Skin of body (tissue), 2 donors: Measurements from ENCODE around the gene ADK. TPM values are rescaled to one million over a fixed set of nuclear protein-coding genes. Genes with fewer than 3 reads are reported as not detected.
A peak's percentile ranks its signal among the peaks of the same experiment; 100 is the strongest.
"Not testable (repeated sequence)": the region's sequence is repeated elsewhere in the genome, so short reads cannot be mapped to it uniquely, and the experiment has no call there.

Experiments
- DNase-seq: peaks from one replicate; lab custom pipeline; 2025; lab: John Stamatoyannopoulos, UW
- total RNA-seq: library from RNA; depleted of rRNA; stranded (reverse); fragments of >200 nt; gene quantifications from one replicate; pipeline ENCODE4 v1.2.3, GENCODE V29; 2014

ADK gene
- total RNA-seq, 1 donor from 2014 or later: 42.5 TPM

GRCh38 chr10:74418285-74418872 is 267.4 kb downstream of the ADK start:
- peak; percentile 56 for DNase-seq

DNA sequence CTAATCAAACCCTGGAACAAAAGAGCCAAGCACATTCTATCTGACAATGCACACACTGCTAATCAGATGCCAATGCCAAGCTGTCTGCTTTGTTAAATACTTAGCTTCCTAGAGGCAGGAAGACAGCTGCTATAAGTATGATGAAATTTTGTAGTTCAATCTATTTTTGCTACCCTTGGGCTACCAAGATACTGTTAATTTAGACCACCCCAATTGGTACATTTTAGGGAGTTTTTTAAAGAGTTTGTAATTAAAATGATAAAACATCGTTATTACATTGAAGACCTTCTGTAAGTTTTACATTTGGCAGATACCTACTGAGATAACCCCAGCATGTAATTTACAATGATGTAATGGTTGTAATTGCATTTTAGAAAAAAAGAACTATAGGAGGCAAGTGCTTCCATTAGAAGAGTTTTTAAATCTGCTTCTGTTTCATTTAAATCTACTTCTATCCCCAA is 268.5 kb downstream of the ADK start:
- DNase-seq: no peak

DNA sequence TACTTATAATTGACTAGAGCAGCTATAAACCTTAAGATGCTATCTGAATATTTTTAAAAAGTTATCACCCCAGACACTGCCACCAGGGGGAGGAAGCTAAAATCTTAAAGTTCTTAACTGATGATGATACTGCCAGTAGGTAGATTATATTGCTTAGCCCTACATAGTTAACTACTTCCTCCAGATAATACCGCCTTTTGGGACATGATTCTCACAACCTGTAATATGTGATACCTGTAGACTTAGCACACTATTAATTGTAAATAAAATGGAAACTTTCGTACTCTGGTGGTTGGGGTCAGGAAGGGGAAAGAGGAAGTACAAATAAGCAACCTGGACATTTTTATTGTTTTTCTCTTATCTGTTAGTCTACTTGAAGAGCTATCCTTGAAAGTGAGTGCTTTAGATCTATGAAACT is 268.9 kb downstream of the ADK start:
- no peak for DNase-seq

DNA sequence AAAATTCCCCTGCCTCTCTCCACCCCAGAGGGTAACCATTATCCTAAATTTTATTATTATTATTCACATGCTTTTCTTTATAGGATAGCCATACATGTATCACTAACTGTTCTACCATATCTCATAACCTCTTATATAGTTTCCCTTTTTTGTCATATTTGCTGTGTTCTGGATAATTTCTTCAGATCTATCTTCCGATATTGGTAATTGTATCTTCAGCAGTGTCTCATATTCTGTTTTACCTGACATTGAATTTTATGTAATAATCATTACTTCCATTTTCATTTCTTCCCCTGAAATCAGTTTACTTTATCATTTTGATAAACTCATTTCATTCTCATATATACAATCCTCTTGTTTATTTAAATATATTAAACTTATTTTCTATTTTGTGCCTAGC is 273.5 kb downstream of the ADK start:
- no peak for DNase-seq

GRCh38 chr10:74425456-74426001 is 274.5 kb downstream of the ADK start:
- DNase-seq: no peak

DNA sequence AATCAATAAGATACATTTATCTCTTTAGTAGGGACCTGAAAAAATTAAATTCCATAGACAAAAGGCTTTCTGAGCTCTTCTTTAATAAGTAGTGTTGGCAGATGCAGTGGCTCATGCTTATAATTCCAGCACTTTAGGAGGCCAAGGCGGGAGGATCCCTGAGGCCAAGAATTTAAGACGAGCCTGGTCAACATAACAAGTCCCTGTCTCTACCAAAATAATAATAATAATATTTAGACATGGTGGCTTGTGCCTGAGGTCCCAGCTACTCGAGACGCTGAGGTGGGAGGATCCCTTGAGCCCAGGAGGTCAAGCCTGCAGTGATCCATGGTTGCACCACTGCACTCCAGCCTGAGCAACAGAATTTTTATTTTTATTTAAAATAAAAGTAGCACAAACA is 280.8 kb downstream of the ADK start:
- no peak for DNase-seq

DNA sequence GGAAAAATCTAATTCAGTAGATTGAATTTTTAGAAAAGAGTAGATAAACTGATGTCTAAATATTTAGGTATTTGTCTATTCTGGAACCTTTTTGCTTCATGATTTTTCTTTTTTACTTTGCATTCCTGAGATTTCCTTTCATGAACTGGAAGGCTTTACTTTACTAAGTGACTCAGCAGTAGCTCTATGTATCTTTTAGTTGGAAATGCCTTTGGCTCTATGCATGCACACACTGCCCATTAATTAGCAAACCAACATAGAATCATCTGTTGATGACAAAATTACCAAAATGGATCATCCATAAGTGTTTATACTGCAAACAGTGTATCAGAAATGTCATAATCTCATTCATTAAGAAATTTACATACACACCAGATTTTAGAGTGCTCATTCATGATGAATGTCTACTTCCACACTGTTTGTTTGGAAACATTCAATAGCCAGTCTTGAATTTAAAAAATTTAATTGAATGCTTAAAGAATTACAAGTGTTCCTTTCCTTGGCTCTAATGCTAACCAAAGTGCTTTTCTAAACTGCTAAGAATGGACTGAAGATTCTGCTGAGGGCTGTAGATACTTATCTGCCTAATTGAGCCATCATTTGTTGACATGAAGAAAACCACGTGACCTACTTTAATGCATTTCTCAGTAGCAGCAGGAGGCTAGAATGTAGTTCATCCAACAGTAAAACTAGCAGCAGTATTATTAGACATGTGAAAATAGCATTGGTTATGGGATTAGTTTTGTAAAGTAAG is 282.0 kb downstream of the ADK start:
- DNase-seq: no peak

- DNase-seq: no peak
Observed at GRCh38 chr10:74433595-74433956, 282.6 kb downstream of the ADK start.

DNA sequence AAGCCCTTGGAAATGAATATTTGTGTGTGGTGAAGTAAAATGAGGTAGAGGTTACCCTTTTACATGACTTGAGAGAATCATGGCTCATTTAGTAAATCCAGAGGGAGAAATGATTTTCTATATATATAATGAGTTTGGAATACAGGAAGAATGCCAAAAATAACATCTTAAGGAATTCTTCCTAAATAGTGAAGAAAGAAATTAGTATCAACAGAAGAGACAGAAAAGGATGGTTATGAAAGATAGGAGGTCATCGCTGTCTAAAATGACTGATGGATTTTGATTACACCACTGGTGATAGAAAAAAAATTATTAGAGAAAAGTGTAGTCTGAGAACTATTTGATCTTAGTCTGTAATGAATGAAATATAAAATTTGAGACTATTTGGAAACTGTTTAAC is 283.0 kb downstream of the ADK start:
- no peak for DNase-seq

DNA sequence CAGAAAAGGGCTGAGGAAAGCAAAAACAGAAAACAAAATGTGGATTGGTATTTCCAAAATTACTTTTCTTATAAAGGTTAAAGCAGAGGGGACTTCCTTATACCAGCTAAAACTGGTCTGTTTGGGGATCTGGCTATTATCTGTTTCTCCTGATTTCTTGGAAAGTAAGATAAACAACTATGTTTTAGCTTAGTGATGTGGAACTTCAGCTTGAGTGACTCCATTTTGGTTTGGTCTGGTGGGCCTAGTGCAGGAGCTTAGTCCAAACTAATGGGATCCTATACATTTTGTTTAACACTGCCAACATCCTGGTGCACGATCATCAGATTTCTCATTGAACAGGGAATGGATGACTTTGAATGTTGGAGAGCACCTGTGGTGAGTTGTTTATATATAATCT is 283.5 kb downstream of the ADK start:
- DNase-seq: no peak

- DNase-seq: no peak
Observed at GRCh38 chr10:74436523-74437170, 285.6 kb downstream of the ADK start.

DNA sequence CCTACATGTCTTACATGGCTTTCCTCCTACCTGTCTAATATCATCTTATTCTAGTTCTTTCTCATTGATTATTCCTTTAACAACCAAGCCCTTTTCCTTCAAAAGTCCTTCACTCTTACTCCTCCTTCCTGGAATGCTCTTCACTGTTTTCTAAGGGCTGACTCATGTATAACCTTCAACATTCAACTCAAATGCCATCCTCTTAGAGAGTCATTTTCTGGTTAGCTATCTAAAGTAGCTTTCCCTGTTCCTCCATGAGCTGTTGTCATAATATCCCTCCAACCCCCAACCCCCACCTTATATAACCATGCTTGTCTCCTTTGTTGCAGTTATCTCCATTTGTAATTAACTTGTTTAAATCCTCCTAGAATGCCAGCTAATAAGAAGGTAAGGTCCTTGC is 286.8 kb downstream of the ADK start:
- no peak for DNase-seq

DNA sequence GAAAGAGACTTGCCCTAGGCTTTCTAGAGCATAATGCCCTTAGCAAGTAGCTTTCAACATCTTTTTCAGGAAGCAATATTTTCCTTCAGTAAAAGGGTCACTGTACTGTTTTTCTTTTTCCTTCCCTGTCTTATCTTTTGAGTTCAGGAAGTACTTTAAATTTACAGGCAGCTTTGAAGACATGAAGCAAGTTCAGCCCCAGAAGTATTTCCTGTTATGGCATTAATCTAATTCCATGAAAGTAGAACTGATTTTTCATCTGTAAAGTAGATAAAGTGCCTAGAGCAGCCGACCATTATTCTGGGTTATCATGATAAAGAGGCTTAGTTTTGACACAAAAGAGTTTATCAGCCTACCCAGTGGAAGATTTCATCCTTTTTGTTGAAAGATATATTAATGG is 288.2 kb downstream of the ADK start:
- DNase-seq: no peak

DNA sequence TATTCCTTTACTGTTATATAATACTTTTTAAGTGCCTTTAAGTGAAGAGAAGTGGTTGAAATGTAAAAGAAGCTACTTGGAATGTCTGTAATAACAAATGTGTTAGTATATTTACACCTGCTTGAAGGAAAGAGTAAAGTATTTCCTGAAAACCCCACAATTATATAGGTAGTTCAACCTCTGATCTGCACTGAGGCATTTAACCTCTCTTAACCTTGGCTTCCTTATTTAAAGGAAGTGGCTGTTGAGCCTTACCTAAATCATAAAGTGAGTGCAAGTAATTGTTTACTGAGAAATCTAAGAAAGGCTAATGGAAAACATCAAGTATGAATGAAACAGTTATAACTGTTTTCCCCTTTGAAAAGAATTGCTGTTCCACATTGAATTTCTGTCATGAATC is 294.5 kb downstream of the ADK start:
- no peak for DNase-seq

- no peak for DNase-seq
Observed at GRCh38 chr10:74450602-74451001, 299.6 kb downstream of the ADK start.

GRCh38 chr10:74451127-74451829 is 300.3 kb downstream of the ADK start:
- no peak for DNase-seq

GRCh38 chr10:74453169-74453568 is 302.1 kb downstream of the ADK start:
- DNase-seq: no peak

GRCh38 chr10:74457478-74457877 is 306.5 kb downstream of the ADK start:
- not testable (repeated sequence) for DNase-seq

DNA sequence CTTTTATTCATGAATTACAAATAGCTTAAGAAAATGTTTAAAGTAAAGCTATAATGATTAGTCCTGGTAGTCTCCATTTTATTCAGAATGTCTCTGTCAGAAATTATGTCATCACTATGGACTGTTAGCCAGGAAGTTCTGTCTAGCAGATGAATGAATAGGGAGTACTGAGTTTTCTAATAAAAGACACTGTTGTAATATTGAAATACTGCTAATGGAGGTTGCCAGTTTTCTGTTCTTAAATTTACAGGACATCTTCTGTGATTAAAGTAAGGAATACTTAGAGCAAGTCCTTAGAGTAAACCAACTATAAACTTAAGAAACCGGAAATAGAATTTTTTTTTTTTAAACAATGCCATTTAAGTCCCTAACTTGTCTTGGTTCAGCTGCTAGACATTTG is 309.8 kb downstream of the ADK start:
- peak; percentile 56 for DNase-seq

GRCh38 chr10:74474022-74474713 is 323.1 kb downstream of the ADK start:
- no peak for DNase-seq

DNA sequence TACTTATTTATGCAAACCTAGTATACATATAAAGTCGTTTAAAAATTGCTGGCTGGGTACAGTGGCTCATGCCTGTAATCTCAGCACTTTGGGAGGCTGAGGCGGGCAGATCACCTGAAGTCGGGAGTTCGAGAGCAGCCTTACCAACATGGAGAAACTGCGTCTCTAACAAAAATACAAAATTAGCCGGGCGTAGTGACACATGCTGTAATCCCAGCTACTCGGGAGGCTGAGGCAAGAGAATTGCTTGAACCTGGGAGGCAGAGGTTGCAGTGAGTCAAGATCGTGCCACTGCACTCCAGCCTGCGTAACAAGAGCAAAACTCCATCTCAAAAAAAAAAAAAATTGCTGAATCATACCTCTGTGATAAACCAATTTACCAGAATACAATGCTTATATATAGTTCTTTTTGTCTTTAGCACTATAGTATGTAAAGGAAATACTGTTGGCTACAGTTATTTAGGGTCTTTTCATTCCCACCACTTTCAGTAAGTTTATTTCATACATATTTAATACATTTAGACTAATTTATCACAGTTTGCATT is 325.2 kb downstream of the ADK start:
- not testable (repeated sequence) for DNase-seq
